MM.1S (cell line): Measurements from ENCODE around the gene CFAP74.
"Not testable (repeated sequence)": the region's sequence is repeated elsewhere in the genome, so short reads cannot be mapped to it uniquely, and the experiment has no call there.

ENCODE experiments used
- DNase-seq: peaks from one replicate; pipeline ENCODE4 v3.0.0-alpha.2; 2015
- H2AFZ ChIP-seq: fragments of 300-600 bp; sonication (generic); 2 replicates; pipeline ENCODE4 v1.6.0; 2016; ENCODE audit warnings: antibody characterized with exemption, low read length
- H3F3A ChIP-seq: fragments of 300-600 bp; sonication (generic); 2 replicates; pipeline ENCODE4 v1.6.1; 2016; ENCODE audit warnings: mild to moderate bottlenecking, antibody characterized with exemption, low read length, moderate library complexity, mixed read lengths; ENCODE audit not compliant: insufficient read depth
- H3K27ac ChIP-seq: fragments of 300-600 bp; sonication (generic); 2 replicates; pipeline ENCODE4 v1.5.1; 2016; ENCODE audit warnings: mild to moderate bottlenecking, low read length
- H3K27me3 ChIP-seq: fragments of 300-600 bp; sonication (generic); replicated peaks from 2 replicates; pipeline ENCODE4 v1.6.0; 2016; ENCODE audit warnings: low read length; ENCODE audit not compliant: insufficient read depth
- H3K36me3 ChIP-seq: fragments of 300-600 bp; sonication (generic); replicated peaks from 2 replicates; pipeline ENCODE4 v1.6.1; 2016; ENCODE audit warnings: mild to moderate bottlenecking, low read length, mixed read lengths; ENCODE audit not compliant: insufficient read depth
- H3K4me1 ChIP-seq: fragments of 300-600 bp; sonication (generic); 2 replicates; pipeline ENCODE4 v1.6.1; 2016; ENCODE audit warnings: low read length, mixed read lengths
- H3K4me2 ChIP-seq: fragments of 300-600 bp; sonication (generic); 2 replicates; pipeline ENCODE4 v1.6.0; 2016; ENCODE audit warnings: low read depth, low read length
- H3K4me3 ChIP-seq: fragments of 300-600 bp; sonication (generic); 2 replicates; pipeline ENCODE4 v1.5.1; 2016; ENCODE audit warnings: low read length, mixed read lengths
- H3K79me2 ChIP-seq: fragments of 300-600 bp; sonication (generic); 2 replicates; pipeline ENCODE4 v1.6.1; 2016; ENCODE audit warnings: mixed run types, low read length, mixed read lengths
- H3K9ac ChIP-seq: fragments of 300-600 bp; sonication (generic); 2 replicates; pipeline ENCODE4 v1.6.1; 2016; ENCODE audit warnings: low read length, mixed read lengths
- H3K9me2 ChIP-seq: fragments of 300-600 bp; sonication (generic); replicated peaks from 2 replicates; pipeline ENCODE4 v1.6.1; 2016; ENCODE audit warnings: mild to moderate bottlenecking, low read length, mixed read lengths; ENCODE audit not compliant: insufficient read depth
- H3K9me3 ChIP-seq: fragments of 300-600 bp; sonication (generic); replicated peaks from 2 replicates; pipeline ENCODE4 v1.6.1; 2016; ENCODE audit warnings: mild to moderate bottlenecking, low read length, mixed read lengths; ENCODE audit not compliant: insufficient read depth
- H4K20me1 ChIP-seq: fragments of 300-600 bp; sonication (generic); 2 replicates; pipeline ENCODE4 v1.6.1; 2016; ENCODE audit warnings: mild to moderate bottlenecking, low read length, moderate library complexity, mixed read lengths; ENCODE audit not compliant: insufficient read depth
- EZH2 ChIP-seq: fragments of 300-600 bp; sonication (generic); optimal IDR thresholded peaks from 2 replicates; pipeline ENCODE3; 2017; ENCODE audit warnings: low read depth, mild to moderate bottlenecking, antibody characterized with exemption, low read length, mixed read lengths
- EZH2phosphoT487 ChIP-seq: fragments of 300-600 bp; sonication (generic); IDR thresholded peaks from 2 replicates; pipeline ENCODE4 v1.6.1; 2018; ENCODE audit warnings: antibody characterized with exemption, low read length
- TF ChIP-seq, protein P1 (sequence below): fragments of 300-600 bp; sonication (generic); IDR thresholded peaks from 2 replicates; pipeline ENCODE4 v1.5.1; 2016; ENCODE audit warnings: antibody characterized with exemption, low read length, mixed read lengths

CFAP74 gene

DNA sequence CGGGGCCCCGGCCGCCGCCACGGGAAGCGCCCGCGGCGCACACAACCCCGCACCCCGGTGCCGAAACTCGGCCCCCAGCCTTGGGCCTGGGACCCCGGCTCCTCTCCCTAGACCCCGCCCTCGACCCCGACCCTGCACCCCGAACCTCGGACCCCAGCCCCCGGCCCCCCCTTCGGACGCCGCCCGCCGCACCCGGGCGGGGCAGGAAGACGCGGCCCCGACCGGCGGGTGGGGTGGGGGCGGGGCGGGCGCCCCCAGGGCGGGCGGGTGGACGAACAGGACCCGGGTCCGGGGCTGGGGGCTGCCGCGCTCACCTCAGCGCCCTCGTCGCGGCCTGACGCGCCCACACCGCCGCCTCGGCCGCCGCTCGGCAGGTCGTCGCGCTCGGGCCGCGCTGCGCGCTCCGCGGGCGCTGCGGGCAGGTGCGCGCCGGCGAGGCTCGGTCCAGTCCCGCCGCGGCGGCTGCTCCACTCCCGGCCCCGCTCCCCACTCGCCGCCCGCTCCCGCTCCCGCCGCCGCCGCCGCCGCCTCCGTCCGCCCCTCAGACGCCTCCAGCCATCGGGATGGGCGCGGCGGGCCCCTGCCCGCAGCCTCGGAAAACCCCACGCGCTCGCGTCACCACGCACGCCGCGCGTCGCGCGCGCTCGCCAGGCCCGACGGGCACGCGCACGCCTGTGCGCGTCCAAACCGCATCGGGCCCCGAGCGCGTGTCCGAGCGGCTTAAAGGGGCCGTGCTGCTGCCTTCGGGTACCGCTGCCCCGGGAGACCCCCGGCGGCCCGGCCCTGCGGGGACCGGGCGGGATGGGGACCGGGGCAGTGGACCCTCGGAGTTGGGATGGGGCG lies 112.9 kb downstream of the CFAP74 start, which contains the start of gene GNB1:
Gene GNB1, minus strand, starts transcription at position 582 of the 843 bp plus-strand sequence. CDS start 65,634 bp downstream, outside the sequence.
- Histone ChIP-seq H4K20me1 (peaks cover 33% of the 10 kb centered on the region), H2AFZ (peak within 1 kb of the TSS; percentile 67)

GRCh38 chr1:1889847-1890505 lies 113.6 kb downstream of the CFAP74 start:
- H3K4me1 ChIP-seq: peaks cover 23% of the 10 kb centered on the region

More for the DNA sequence above, 112.9 kb downstream of the CFAP74 start, which contains the start of gene GNB1:
- TF ChIP-seq EZH2phosphoT487 (no peak), EZH2 (no peak)
- TF ChIP-seq, protein P1, sequence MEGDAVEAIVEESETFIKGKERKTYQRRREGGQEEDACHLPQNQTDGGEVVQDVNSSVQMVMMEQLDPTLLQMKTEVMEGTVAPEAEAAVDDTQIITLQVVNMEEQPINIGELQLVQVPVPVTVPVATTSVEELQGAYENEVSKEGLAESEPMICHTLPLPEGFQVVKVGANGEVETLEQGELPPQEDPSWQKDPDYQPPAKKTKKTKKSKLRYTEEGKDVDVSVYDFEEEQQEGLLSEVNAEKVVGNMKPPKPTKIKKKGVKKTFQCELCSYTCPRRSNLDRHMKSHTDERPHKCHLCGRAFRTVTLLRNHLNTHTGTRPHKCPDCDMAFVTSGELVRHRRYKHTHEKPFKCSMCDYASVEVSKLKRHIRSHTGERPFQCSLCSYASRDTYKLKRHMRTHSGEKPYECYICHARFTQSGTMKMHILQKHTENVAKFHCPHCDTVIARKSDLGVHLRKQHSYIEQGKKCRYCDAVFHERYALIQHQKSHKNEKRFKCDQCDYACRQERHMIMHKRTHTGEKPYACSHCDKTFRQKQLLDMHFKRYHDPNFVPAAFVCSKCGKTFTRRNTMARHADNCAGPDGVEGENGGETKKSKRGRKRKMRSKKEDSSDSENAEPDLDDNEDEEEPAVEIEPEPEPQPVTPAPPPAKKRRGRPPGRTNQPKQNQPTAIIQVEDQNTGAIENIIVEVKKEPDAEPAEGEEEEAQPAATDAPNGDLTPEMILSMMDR: no peak
- Histone ChIP-seq H3K4me2 (peak within 1 kb of the TSS; percentile 90), H3K9me2 (no peaks in the 10 kb centered on the region), H3K36me3 (no peaks in the 10 kb centered on the region; the same call in 1 of the 2 replicates), H3K27ac (peak within 1 kb of the TSS; percentile 32; the same call in 1 of the 2 replicates), H3K9me3 (no peaks in the 10 kb centered on the region), H3K4me1 (peaks cover 23% of the 10 kb centered on the region), H3F3A (peaks cover 8% of the 10 kb centered on the region), H3K27me3 (no peaks in the 10 kb centered on the region), H3K79me2 (peaks cover 50% of the 10 kb centered on the region), H3K4me3 (peak within 1 kb of the TSS; percentile 86), H3K9ac (peak within 1 kb of the TSS; percentile 80)
- peak; percentile 89 for DNase-seq

DNA sequence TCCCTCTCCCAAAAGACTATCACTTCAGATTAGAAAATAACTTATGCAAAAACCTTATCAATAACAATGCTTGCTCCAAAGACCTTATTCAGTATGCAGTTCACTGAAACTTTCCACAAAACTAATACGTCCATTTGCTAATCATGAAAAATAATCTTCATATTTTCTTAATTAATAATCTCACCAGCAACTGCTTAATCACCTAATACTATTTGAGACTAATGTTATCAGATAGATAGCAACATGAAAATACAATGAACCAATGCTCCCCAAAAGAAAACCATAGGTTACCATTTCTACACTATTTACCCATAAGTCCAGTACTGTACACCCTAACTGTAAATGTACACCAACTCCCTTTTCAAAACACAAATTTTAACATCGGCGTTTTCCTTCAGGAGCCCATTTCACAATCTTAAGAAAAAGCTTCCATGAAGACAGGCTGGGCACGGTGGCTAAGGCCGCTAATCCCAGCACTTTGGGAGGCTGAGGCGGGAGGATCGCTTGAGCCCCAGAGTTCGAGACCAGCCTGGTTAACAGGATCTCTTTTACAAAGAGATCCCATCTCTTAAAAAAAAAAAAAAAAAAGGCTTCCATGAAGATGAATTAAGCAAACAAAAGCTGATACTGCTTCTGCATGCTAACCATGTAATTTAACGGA lies 114.4 kb downstream of the CFAP74 start:
- Histone ChIP-seq H2AFZ (no peak overlapping the region), H3K27me3 (no peaks in the 10 kb centered on the region), H4K20me1 (peaks cover 36% of the 10 kb centered on the region), H3K9me2 (no peaks in the 10 kb centered on the region), H3K4me1 (peaks cover 18% of the 10 kb centered on the region), H3K4me2 (peak overlapping the region; percentile 80), H3K9me3 (no peaks in the 10 kb centered on the region), H3K36me3 (no peaks in the 10 kb centered on the region; the same call in 1 of the 2 replicates), H3K79me2 (peaks cover 65% of the 10 kb centered on the region), H3F3A (peaks cover 8% of the 10 kb centered on the region), H3K4me3 (peak overlapping the region; percentile 86), H3K9ac (peak overlapping the region; percentile 80; the same call in 1 of the 2 replicates), H3K27ac (no peak overlapping the region)
- TF ChIP-seq EZH2phosphoT487: no peak
- TF ChIP-seq, protein P1: no peak
- TF ChIP-seq EZH2: no peak
- no peak for DNase-seq

More at GRCh38 chr1:1889847-1890505, 113.6 kb downstream of the CFAP74 start:
- Histone ChIP-seq H3K9me3 (no peaks in the 10 kb centered on the region), H3K9ac (peak overlapping the region; percentile 80), H3K4me2 (peak overlapping the region; percentile 80), H4K20me1 (peaks cover 33% of the 10 kb centered on the region), H3K27me3 (no peaks in the 10 kb centered on the region), H3K27ac (peak overlapping the region; percentile 32; the same call in 1 of the 2 replicates), H2AFZ (0 out of 2 replicates have a peak overlapping the region, but pooled peaks have one; percentile 42), H3K79me2 (peaks cover 57% of the 10 kb centered on the region), H3K36me3 (no peaks in the 10 kb centered on the region; the same call in 1 of the 2 replicates), H3K4me3 (peak overlapping the region; percentile 86), H3F3A (peaks cover 8% of the 10 kb centered on the region), H3K9me2 (no peaks in the 10 kb centered on the region)
- TF ChIP-seq EZH2phosphoT487 (no peak), EZH2 (no peak)
- TF ChIP-seq, protein P1: no peak
- peak; percentile 45 for DNase-seq

DNA sequence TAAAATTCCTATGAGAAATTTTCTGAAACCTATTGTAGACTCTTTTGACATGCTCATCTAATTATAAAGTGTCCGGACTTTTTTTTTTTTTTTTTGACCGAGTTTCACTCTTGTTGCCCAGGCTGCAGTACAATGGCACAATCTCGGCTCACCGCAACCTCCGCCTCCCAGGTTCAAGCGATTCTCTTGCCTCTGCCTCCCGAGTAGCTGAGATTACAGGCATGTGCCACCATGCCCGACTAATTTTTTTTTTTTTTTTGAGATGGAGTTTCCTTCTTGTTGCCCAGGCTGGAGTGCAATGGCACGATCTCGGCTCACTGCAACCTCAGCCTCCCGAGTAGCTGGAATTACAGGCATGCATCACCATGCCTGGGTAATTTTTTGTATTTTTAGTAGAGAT lies 119.7 kb downstream of the CFAP74 start:
- not testable (repeated sequence) for H3K4me1 ChIP-seq, H3K4me3 ChIP-seq, H3K27me3 ChIP-seq, H3F3A ChIP-seq, DNase-seq, H3K27ac ChIP-seq, H3K9ac ChIP-seq, H3K4me2 ChIP-seq, H3K9me3 ChIP-seq, H2AFZ ChIP-seq, H3K36me3 ChIP-seq, H3K9me2 ChIP-seq
- Histone ChIP-seq H4K20me1 (peaks cover 52% of the 10 kb centered on the region), H3K79me2 (peaks cover 99% of the 10 kb centered on the region)
